Activated effector memory CD4-positive, alpha-beta T cell treated with anti-CD3 and anti-CD28 coated beads, Interleukin-2, amount 50 U/mL, for 16 hours (primary cell): ENCODE results near the gene MAP4K1.

ENCODE experiments used
- DNase-seq: peaks from one replicate; pipeline ENCODE4 v3.0.0-alpha.2; 2020

Gene MAP4K1

GRCh38 chr19:38617764-38618589 is at the start of gene MAP4K1:
TSS of gene MAP4K1 (minus strand) at chr19:38617953. CDS start at chr19:38617895, 58 bp downstream.
- DNase-seq: peak; percentile 88

GRCh38 chr19:38666663-38667511 is 49.1 kb upstream of the MAP4K1 start:
- DNase-seq: peak; percentile 76

GRCh38 chr19:38665950-38666662 is 48.4 kb upstream of the MAP4K1 start:
- DNase-seq: no peak

- DNase-seq: no peak
Observed at GRCh38 chr19:38665219-38665931, 47.6 kb upstream of the MAP4K1 start.

- DNase-seq: no peak
Observed at GRCh38 chr19:38664503-38665211, 46.9 kb upstream of the MAP4K1 start.

GRCh38 chr19:38663957-38664502 is 46.3 kb upstream of the MAP4K1 start:
- DNase-seq: no peak

- DNase-seq: no peak
Observed at GRCh38 chr19:38663156-38663651, 45.5 kb upstream of the MAP4K1 start.

- DNase-seq: no peak
Observed at GRCh38 chr19:38662537-38663155, 44.9 kb upstream of the MAP4K1 start.

- no peak for DNase-seq
Observed at GRCh38 chr19:38661996-38662395, 44.2 kb upstream of the MAP4K1 start.

GRCh38 chr19:38661136-38661535 is 43.4 kb upstream of the MAP4K1 start:
- DNase-seq: no peak

- no peak for DNase-seq
Observed at GRCh38 chr19:38660724-38661123, 43.0 kb upstream of the MAP4K1 start.

- DNase-seq: no peak
Observed at GRCh38 chr19:38658462-38659306, 40.9 kb upstream of the MAP4K1 start.

- peak; percentile 68 for DNase-seq
Observed at GRCh38 chr19:38657633-38658222, 40.0 kb upstream of the MAP4K1 start.

GRCh38 chr19:38656171-38656981 is 38.6 kb upstream of the MAP4K1 start:
- no peak for DNase-seq

GRCh38 chr19:38655148-38655824 is 37.5 kb upstream of the MAP4K1 start:
- DNase-seq: peak; percentile 75

- no peak for DNase-seq
Observed at GRCh38 chr19:38654628-38655055, 36.9 kb upstream of the MAP4K1 start.

- DNase-seq: no peak
Observed at GRCh38 chr19:38653028-38653571, 35.3 kb upstream of the MAP4K1 start.
